HG03097 (cell line): Measurements from ENCODE around the gene OLFML3.
"Not testable (repeated sequence)": the region's sequence is repeated elsewhere in the genome, so short reads cannot be mapped to it uniquely, and the experiment has no call there.

Experiments used
- ATAC-seq: cut with Tn5 transposase; IDR thresholded peaks from one replicate; pipeline ENCODE4 v1.9.1; 2021; ENCODE audit not compliant: unreplicated experiment, low FRiP score

Gene OLFML3

GRCh38 chr1:113987259-113987658, 8.0 kb downstream of the OLFML3 start:
- ATAC-seq, result no peak

- no peak for ATAC-seq
Measured at GRCh38 chr1:113990530-113990929, 11.3 kb downstream of the OLFML3 start.

GRCh38 chr1:113990961-113991360, 11.7 kb downstream of the OLFML3 start:
- ATAC-seq, result no peak

- no peak for ATAC-seq
Measured at GRCh38 chr1:113991467-113991997, 12.3 kb downstream of the OLFML3 start.

- no peak for ATAC-seq
Measured at GRCh38 chr1:113993072-113993471, 13.8 kb downstream of the OLFML3 start.

GRCh38 chr1:113993766-113994165, 14.5 kb downstream of the OLFML3 start:
- ATAC-seq, result no peak

- ATAC-seq, result no peak
Measured at GRCh38 chr1:113995382-113995781, 16.1 kb downstream of the OLFML3 start.

GRCh38 chr1:113998361-113998760, 19.1 kb downstream of the OLFML3 start:
- ATAC-seq, result no peak

- ATAC-seq, result no peak
Measured at GRCh38 chr1:113999233-113999632, 20.0 kb downstream of the OLFML3 start.

- no peak for ATAC-seq
Measured at GRCh38 chr1:113999799-114000198, 20.5 kb downstream of the OLFML3 start.

GRCh38 chr1:114000406-114000805, 21.1 kb downstream of the OLFML3 start:
- no peak for ATAC-seq

GRCh38 chr1:114002492-114003239, 23.4 kb downstream of the OLFML3 start:
- ATAC-seq, result no peak

- ATAC-seq, result no peak
Measured at GRCh38 chr1:114003431-114003830, 24.2 kb downstream of the OLFML3 start.

GRCh38 chr1:114006825-114007224, 27.6 kb downstream of the OLFML3 start:
- not testable (repeated sequence) for ATAC-seq

GRCh38 chr1:114008480-114008941, 29.2 kb downstream of the OLFML3 start:
- ATAC-seq, result no peak

GRCh38 chr1:114008993-114009392, 29.7 kb downstream of the OLFML3 start:
- no peak for ATAC-seq

- no peak for ATAC-seq
Measured at GRCh38 chr1:114009393-114009792, 30.1 kb downstream of the OLFML3 start.

- ATAC-seq, result no peak
Measured at GRCh38 chr1:114010433-114011184, 31.3 kb downstream of the OLFML3 start.

GRCh38 chr1:114011796-114012195, 32.5 kb downstream of the OLFML3 start:
- ATAC-seq, result no peak

GRCh38 chr1:114015075-114015474, 35.8 kb downstream of the OLFML3 start:
- no peak for ATAC-seq

- not testable (repeated sequence) for ATAC-seq
Measured at GRCh38 chr1:114019724-114020123, 40.5 kb downstream of the OLFML3 start.
